Measurements from ENCODE around the gene SEPTIN10.

DNA sequence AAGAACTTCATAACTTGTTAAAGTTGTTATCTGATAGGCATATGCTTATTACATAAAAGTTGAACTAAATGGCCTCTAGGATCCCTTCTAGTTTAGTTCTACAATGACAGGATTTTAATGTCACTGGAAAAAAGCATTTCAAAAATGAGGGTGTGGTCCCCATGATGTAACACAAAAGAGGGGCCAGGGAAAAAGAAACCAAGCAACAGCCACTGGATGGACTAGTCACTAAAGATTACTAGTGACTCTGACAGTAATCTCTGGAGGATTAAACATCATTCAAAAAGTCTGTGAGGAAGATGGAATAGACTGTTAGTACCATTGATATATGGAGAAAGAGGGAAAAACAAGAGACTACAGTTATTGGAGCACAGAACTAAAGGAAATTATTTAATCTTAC is 22.6 kb downstream of the SEPTIN10 start:
- TF ChIP-seq, protein P1, sequence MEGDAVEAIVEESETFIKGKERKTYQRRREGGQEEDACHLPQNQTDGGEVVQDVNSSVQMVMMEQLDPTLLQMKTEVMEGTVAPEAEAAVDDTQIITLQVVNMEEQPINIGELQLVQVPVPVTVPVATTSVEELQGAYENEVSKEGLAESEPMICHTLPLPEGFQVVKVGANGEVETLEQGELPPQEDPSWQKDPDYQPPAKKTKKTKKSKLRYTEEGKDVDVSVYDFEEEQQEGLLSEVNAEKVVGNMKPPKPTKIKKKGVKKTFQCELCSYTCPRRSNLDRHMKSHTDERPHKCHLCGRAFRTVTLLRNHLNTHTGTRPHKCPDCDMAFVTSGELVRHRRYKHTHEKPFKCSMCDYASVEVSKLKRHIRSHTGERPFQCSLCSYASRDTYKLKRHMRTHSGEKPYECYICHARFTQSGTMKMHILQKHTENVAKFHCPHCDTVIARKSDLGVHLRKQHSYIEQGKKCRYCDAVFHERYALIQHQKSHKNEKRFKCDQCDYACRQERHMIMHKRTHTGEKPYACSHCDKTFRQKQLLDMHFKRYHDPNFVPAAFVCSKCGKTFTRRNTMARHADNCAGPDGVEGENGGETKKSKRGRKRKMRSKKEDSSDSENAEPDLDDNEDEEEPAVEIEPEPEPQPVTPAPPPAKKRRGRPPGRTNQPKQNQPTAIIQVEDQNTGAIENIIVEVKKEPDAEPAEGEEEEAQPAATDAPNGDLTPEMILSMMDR (IDR thresholded peaks at IDR 0.05) = no peak
- TF ChIP-seq POLR2A (IDR thresholded peaks at IDR 0.05) = no peak

Data from body of pancreas (tissue), 4 donors.